ENCODE data around the gene ZPBP2. TPM values are rescaled to one million over a fixed set of nuclear protein-coding genes. Genes with fewer than 3 reads are reported as not detected.
"Not testable (repeated sequence)": the region's sequence is repeated elsewhere in the genome, so short reads cannot be mapped to it uniquely, and the experiment has no call there.

The ZPBP2 gene, protein sequence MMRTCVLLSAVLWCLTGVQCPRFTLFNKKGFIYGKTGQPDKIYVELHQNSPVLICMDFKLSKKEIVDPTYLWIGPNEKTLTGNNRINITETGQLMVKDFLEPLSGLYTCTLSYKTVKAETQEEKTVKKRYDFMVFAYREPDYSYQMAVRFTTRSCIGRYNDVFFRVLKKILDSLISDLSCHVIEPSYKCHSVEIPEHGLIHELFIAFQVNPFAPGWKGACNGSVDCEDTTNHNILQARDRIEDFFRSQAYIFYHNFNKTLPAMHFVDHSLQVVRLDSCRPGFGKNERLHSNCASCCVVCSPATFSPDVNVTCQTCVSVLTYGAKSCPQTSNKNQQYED
- not detected for polyA plus RNA-seq (ENCODE audit: insufficient read length in 3 of 3)
- long read RNA-seq, donor 1, result 0 reads
- long read RNA-seq, donor 2, result 0 reads
- long read RNA-seq, donor 3, result 0 reads
- long read RNA-seq, donor 4, result 0 reads
- long read RNA-seq, donor 5, result 0 reads
- long read RNA-seq, donor 6, result 0 reads
- long read RNA-seq, donor 7, result 0 reads
- long read RNA-seq, donor 8, result 0 reads
- long read RNA-seq, donor 9, result 0 reads
- long read RNA-seq, donor 10, result 0 reads
- long read RNA-seq, donor 11, result 0 reads
- long read RNA-seq, donor 12, result 0 reads
- long read RNA-seq, donor 13, result 0 reads
- long read RNA-seq, donor 14, result 0 reads
- long read RNA-seq, donor 15, result 0 reads
- long read RNA-seq, donor 16, result 0 reads

DNA sequence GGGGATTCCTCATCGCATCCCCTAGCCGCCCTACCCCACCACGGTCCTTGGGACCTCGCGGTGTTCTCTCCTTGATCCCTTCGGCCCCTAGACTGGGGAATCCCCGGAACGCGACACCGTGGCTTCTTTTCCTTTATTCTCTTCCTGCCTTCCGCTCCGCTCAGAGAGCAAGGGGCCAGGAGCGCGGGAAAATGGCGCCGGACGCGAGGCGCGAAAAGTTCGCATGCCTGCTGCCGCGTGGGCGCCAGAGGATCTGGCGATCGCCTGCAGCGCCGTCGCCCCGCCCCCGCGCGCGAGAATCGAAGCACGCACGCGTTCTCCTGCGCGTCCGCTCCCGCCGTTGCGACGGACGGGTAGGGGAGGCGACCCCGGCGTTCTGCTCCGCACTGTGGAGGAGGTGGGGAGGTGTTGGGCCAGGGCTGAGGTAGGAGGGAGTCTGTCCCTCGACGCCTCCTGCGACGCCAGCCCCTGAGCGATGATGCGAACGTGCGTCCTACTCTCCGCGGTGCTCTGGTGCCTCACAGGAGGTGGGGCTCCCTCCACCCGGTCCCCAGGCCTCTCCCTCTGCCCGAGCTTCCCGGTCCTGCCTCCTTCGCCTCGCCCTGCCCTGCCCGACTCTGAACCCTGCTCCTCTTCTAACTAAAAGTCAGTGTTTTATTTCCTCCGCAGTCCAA is at the start of gene ZPBP2:
Gene ZPBP2, plus strand, starts transcription at position 323 of the 674 bp plus-strand sequence. Its CDS starts 153 bp downstream, at position 476.
- no peak for DNase-seq

DNA sequence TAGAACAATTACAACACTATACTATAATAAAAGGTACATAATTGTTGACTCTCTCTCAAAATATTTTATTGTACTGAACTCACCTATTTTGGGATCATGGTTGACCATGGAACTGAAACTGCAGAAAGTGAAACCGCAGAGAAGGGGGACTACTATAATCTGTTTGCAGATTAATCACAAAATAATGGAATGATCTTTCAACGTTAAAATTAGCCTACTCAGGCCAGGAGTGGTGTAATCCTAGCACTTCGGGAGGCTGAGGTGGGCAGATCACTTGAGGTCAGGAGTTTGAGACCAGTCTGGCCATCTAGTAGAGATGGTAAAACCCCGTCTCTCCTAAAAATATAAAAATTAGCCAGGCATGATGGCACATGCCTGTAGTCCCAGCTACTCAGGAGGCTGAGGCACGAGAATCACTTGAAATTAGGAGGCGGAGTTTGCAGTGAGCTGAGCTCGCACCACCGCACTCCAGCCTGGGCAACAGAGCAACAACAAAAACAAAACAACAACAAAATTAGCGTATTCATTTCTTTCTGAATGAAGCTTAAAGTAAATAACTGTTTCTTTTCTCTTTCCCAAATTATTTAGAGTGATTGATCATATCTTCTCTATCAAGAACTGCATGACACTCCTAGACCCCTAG is 49.5 kb upstream of the ZPBP2 start:
- DNase-seq, result no peak

DNA sequence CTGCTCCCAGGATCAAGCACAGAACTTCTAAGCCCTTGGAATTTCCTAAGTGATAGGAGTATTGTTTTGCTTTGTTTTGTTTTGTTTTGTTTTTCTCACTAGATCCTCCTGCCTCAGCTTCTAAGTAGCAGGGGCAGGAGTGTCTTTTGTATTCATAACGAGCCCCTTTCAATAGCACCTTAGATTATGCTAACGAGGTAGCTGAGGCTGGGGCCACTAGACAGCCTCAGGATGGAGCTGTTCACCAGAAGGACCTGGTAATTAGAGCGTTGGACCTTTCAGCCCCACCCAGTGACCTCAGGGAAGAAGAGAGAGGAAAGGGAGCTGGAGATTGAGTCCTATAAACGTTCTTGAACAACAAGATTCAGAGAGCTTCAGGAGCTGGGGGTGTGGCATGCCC is 47.5 kb upstream of the ZPBP2 start:
- no peak for DNase-seq

DNA sequence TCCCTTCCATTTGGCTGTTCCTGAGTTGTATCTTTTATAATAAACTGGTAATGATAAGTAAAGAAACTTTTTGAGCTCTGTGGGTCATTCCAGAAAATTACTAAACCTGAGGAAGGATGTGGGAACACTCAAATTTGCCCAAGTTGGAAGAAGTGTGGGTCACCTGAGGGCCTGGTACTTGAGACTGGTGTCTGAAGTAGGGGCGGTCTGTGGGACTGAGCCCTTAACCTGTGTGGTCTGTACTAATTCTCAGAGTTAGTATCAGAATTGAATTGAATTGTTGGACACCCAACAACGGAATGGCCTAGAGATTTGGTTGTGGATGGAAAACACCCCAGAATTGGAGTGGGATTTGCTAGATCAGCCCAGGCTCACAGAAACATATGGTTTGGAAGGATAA is 47.0 kb upstream of the ZPBP2 start:
- DNase-seq, result no peak

DNA sequence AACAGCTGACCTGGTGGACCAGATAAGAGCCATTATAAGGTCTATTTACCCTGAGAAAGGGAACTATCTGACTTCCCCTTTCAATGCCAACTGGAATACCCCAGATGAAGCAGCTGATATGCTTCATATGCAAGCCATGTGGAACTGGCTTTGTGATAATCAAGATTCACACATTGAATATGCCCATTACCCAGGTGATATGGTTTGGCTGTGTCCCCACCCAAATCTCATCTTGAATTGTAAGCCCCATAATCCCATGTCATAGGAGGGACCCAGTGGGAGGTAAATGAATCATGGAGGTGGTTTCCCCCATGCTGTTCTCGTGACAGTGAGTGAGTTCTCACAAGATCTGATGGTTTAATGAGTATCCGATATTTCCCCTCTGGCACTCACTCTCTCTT is 46.0 kb upstream of the ZPBP2 start:
- no peak for DNase-seq

DNA sequence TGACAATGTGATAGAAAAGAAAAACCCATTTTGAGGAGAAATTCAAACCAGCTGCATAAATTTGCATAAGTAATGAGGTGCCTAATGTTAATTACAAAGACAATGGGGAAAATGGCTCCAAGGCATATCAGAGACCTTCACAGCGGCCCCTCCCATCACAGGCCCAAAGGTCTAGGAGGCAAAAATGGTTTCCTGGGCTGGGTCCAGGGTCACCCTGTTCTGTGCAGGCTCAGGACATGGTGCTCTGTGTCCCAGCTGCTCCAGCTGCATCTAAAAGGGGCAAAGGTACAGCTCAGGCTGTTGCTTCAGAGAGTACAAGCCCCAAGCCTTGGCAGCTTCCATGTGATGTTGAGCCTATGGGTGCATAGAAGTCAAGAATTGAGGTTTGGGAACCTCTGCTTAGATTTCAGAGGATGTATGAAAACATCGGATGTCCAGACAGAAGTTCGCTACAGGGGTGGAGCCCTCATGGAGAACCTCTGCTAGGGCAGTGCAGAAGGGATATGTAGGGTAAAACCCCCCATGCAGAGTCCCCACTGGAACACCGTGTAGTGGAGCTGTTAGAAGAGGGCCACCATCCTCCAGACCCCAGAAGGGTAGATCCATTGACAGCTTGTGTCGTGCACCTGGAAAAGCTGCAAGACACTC is 44.5 kb upstream of the ZPBP2 start:
- DNase-seq, result no peak

DNA sequence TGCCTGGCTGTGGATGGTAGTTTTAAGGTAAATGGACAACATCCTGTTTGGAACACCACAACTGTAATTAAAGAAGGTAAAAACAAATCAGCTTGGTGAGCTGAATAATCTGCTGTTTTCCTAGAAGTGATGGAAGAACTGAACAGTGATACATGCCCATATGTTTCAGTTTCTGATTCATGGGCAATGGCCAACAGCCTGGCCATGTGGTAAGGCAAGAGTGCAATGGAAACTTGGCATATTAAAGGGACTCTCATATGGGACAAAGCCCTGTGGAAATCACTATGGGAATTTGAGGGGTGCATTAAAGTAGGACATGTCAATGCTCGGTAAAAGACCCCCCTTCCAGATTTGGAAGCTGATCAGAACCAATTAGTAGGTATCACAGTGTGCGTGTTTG is 41.7 kb upstream of the ZPBP2 start:
- DNase-seq, result no peak

DNA sequence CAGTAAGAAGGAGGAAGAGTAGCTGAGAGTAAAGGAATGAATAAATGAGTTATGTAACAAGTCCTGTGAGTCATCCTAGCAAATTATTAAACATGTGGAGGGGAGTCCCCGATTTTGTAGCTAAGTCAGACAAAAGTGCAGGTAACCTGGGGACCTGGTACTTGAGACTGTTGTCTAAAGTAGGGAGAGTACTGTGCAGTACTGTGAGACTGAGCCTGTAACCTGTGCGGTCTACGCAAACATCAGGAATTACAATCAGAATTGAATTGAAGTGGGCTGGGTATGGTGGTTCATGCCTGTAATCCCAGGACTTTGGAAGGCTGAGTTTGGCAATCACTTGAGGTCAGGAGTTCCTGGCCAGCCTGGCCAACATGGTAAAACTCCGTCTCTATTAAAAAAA is 39.6 kb upstream of the ZPBP2 start:
- no peak for DNase-seq

DNA sequence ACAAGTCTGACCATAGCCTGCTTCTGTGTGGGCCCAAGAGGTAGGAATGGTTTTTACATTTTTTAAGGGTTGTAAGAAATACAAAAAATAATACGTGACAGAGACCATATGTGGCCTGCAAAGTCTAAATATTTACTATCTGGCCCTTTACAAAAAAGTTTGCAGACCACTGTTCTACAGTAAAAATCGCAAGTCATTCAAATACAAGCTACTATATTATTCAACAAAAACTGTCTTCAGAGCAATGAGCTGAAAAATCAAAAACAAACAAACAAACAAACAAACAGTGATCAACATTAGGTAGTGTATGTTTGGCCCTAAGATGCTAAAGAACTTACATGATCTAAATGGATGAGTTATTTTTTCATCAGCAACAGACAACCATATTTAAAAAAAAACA is 36.4 kb upstream of the ZPBP2 start:
- no peak for DNase-seq

DNA sequence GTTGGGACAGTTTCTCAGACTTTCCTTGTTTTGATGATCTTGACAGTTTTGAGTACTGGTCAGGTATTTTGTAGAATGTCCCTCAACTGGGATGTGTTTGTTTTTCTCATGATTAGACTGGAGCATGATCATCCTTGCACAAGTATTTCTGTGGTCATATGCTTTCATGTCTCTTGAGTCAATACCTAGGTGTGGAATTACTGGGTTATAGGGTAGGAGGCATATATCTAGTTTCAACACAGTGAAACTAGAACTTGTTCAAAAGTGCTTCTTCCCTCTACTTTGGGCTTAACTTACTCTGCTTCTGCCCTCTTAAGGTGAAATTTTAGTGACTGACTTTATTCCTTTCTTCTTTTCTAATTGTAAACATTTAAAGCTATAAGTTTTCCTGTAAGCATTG is 34.0 kb upstream of the ZPBP2 start:
- DNase-seq, result no peak

DNA sequence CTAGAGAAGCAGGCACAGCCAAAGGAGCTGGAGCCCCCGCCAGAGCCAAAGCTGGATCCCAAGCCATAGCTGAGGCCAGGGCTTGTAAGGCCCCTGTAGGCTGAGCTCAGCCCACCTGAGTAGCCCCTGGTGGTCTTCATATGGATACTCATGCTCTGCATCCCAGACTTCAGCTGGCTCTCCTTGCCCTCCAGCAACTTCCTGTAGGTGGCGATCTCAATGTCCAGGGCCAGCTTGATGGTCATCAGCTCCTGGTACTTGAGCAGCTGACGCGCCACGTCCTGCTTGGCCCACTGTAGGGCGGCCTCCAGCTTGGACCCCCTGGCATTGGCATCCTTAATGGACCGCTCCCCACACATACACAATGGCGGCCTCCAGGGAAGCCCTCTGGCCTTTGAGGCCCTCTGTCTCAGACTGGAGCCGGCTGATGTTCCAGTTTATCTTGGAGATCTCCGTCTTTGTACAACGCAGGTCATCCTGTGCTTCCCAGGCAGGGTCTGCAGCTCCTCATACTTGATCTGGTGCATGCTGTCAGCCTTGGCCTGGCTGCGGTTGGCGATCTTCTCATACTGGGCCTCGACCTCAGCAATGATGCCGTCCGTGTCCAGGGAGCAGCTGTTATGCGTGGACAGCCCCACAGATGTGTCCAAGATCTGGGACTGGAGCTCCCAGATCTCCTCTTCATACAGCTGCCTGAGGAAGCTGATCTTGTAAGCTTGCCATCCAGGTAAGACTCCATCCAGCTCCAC is 32.8 kb upstream of the ZPBP2 start:
- no peak for DNase-seq

DNA sequence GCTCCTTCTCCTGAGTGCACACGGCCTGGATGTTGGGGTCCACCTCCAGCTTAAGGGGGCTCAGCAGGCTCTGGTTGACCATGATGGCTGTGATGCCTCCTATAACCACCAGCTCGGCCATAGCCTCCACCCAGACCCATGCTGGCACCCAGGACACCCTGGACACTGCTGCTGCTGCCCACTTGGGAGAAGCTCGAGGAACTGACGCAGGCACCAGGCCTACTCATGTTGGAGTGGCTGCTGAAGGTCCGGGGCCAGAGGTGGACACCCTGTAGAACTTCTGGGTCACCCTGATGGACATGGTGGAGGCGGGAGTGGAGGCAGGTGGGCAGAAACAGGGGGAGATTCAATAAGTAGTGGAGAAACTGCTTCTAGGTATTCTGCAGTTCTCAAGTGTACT is 31.9 kb upstream of the ZPBP2 start:
- no peak for DNase-seq

DNA sequence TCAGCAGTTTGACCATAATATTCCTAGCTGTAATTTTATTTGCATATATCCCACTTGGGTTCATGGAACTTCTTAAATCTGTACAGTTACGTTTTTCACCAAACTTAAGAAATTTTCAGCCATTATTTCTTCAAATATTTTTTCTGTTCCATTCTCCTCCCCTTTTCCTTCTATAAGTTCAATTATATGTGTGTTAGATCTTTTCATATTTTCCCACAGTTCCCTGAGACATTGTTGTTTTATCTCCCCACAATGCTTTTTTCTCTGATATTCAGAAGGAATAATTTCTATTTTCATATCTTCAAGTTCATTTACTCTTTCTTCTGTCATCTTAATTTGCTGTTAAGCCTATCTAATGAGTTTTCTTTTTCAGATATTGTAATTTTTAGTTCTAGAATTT is 29.9 kb upstream of the ZPBP2 start:
- DNase-seq, result no peak

DNA sequence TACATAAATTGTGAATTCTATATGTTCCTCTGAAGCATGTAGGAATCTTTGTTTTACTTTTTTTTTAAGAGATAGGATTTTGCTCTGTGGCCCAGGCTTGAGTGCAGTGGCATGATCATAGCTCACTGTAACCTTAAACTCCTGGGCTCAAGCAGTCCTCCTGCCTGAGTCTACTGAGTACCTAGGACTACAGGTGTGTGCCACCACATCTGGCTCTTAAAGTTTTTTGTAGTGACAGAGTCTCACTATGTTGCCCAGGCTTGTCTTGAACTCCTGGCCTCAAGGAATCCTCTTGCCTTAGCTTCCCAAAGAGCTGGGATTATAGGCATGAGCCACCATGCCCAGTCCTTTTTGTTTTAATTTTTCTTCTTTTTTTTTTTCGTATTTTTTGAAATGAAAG is 29.2 kb upstream of the ZPBP2 start:
- DNase-seq, result no peak

DNA sequence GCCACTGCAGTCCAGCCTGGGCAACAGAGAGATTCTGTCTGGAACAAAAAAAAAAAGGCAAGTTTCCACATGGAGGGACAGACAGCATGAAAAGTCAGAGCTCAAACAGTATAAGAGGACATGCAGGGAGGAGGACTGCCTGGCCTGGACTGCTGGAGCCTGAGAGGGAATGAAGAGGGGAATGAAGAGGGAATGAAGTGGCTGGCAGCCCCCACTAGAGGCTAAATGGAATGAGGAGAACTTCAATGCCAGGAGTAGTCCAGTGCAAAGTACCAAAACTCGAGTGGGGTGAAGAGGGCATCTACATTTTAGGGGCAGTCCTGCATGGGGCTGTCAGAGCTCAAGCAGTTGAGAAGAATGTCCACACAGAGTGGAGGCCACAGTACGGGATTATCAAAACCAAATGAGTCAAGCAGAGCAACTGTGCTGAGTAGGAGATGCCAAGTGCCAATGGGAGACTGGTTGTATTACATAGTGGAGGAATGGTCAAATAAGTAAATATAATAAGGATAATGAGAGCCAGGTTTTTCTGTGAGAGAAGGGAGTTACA is 26.8 kb upstream of the ZPBP2 start:
- DNase-seq, result no peak

DNA sequence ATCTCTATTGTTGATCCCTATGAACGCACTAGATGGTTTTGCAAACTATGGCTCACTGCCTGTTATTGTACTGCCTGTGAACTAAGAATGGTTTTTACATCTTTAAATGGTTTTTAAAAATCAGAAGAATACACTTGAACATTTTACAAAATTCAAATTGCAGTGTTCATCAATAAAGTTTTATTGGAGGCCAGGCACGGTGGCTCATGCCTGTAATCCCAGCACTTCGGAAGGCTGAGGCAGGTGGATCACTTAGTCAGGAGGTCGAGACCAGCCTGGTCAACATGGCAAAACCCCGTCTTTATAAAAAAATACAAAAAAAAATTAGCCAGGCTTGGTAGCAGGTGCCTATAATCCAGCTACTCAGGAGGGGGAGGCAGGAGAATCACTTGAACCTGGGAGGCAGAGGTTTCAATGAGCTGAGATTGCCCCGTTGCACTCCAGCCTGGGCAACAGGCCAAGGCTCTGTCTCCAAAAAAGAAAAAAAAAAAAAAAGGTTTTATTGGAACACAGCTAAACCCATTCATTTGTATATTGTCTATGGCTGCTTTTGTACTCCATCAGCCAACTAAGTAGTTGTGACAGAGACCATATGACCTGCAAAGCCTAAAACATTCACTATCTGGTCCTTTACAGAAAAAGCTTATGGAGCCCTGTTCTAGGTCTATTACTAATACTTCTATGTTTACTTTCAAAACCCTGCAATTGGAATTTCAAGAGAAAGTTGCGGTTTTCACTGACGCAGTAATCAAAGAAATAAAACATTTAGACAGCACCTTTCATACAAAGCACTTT is 22.8 kb upstream of the ZPBP2 start:
- DNase-seq, result no peak

DNA sequence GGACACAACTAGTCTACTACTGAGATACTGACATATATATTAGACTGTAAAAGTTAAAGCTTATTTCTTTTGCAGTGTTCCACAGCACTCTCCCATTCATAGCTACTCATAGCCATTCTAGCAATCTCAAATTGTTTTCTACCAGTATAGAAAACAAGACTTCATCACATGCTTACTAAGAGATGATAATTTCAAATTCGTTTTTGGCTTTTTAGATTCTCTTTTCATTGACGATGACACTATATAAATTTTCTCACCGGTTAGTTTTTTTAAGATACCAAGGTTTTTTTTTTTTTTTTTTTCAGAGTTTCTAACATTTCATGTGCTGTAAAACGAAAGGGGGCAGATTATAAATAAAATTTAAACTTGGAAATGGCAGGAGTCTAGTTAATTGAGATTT is 21.8 kb upstream of the ZPBP2 start:
- DNase-seq, result no peak

DNA sequence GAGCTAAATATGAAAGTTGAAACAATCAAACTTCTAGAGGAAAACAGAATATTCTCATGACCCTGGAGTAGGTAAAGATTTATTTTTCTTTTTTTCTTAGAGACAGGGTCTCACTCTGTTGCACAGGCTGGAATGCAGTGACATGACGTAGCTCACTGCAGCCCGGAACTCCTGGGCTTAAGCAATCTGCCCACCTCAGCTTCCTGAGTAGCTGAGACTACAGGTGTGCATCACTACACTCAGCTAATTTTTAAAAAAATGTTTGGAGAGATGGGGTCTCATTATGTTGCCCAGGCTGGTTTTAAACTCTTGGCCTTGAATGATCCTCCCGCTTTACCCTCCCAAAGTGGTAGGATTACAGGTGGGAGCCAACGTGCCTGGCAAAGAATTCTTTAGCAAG is 19.4 kb upstream of the ZPBP2 start:
- peak; percentile 52 for DNase-seq

DNA sequence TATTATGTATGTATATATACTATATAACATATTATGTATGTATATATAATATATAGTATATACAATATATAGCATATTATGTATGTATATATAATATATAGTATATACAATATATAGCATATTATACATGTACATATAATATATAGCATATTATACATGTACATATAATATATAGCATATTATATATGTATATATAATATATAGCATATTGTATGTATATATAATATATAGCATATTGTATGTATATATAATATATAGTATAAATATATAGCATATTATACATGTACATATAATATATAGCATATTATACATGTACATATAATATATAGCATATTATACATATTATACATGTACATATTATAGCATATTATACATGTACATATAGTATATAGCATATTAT is 17.8 kb upstream of the ZPBP2 start:
- DNase-seq, result not testable (repeated sequence)

DNA sequence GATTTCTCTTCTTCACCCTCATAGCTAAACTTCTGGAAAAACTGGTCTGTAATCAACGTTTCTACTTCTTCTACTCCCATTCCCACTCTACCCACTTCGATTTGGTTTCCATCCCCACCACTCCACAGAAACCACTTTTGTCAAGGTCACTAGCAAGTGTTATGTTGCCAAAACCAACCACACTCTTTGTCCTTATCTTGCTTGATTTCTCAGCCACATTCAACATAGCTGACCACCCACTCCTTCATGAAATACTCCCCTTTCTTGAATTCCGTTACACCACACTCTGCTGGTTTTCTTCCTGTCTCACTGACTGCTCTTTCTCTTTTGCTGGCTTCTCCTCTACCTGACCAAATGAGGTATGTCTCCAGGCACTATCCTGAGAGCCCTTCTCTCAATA is 15.8 kb upstream of the ZPBP2 start:
- DNase-seq, result no peak
